Panc1 (cell line): ENCODE data around the gene EPYC. TPM values are rescaled to one million over a fixed set of nuclear protein-coding genes. Genes with fewer than 3 reads are reported as not detected.

Source experiments
- ATAC-seq: fragments of 200-7000 bp; cut with Tn5 transposase; 2 replicates; pipeline ENCODE4 v1.9.1; 2020; ENCODE audit warnings: mild to moderate bottlenecking, moderate library complexity
- BruUV-seq: library from RNA; stranded (reverse); fragments of 400-500 nt; replicated peaks from 2 replicates; lab custom pipeline; 2021; lab: Mats Ljungman, UMichigan
- CTCF ChIA-PET: fragments of 300-600 bp; sonication (Branson Sonifier 250); formaldehyde crosslinking; loops from one replicate; lab custom pipeline; 2022; ENCODE audit warnings: antibody characterized with exemption; lab: Charles Lee
- POLR2A ChIA-PET: fragments of 300-600 bp; sonication (Branson Sonifier 250); formaldehyde crosslinking; loops from one replicate; lab custom pipeline; 2022; ENCODE audit warnings: antibody characterized with exemption; lab: Charles Lee
- DNase-seq: peaks from one replicate; pipeline ENCODE4 v3.0.0-alpha.2; 2010; ENCODE audit warnings: low read depth, low spot score
- H3K27ac ChIP-seq: 2 replicates; pipeline ENCODE4 v1.5.1; 2011; ENCODE audit warnings: mild to moderate bottlenecking, low read length, inconsistent platforms
- H3K27me3 ChIP-seq: fragments of 200-500 bp; sonication (Bioruptor generic); 2 replicates; pipeline ENCODE4 v1.6.0; 2014; ENCODE audit warnings: low read length, inconsistent platforms; ENCODE audit not compliant: control insufficient read depth, insufficient read depth
- H3K36me3 ChIP-seq: fragments of 200-500 bp; sonication (Bioruptor generic); 2 replicates; pipeline ENCODE4 v1.5.1; 2014; ENCODE audit warnings: inconsistent platforms, mild to moderate bottlenecking, low read length, moderate library complexity; ENCODE audit not compliant: control insufficient read depth, insufficient read depth
- H3K4me1 ChIP-seq: 2 replicates; pipeline ENCODE4 v1.5.1; 2011; ENCODE audit warnings: inconsistent platforms, mild to moderate bottlenecking, low read length, moderate library complexity; ENCODE audit not compliant: control insufficient read depth, insufficient read depth
- H3K4me3 ChIP-seq, 2 experiments: 2 replicates each; pipeline ENCODE4 v1.5.1; 2011 to 2012; ENCODE audit warnings: low read depth in 2 of 2, low read length in 2 of 2, mild to moderate bottlenecking in 2 of 2, inconsistent platforms in 1 of 2, moderate library complexity in 1 of 2
- H3K9me3 ChIP-seq: fragments of 200-500 bp; sonication (Bioruptor generic); 2 replicates; pipeline ENCODE4 v1.5.1; 2014; ENCODE audit warnings: low read depth, mild to moderate bottlenecking, inconsistent platforms, low read length, moderate library complexity; ENCODE audit not compliant: control insufficient read depth, insufficient read depth
- POLR2AphosphoS5 ChIP-seq: IDR thresholded peaks from 2 replicates; pipeline ENCODE4 v1.6.1; 2012; ENCODE audit warnings: mild to moderate bottlenecking, low read depth, low read length, moderate library complexity
- SIN3A ChIP-seq: IDR thresholded peaks from 2 replicates; pipeline ENCODE4 v1.6.1; 2012; ENCODE audit warnings: low read depth, mild to moderate bottlenecking, low read length, moderate library complexity, borderline replicate concordance; ENCODE audit not compliant: insufficient read depth
- TCF7L2 ChIP-seq: IDR thresholded peaks from 2 replicates; pipeline ENCODE4 v1.6.1; 2011; ENCODE audit warnings: mild to moderate bottlenecking, low read depth, low read length, inconsistent platforms
- in situ Hi-C: cut with HindIII; loops from 2 replicates; pipeline ENCODE4 v1.10.0; 2016; ENCODE audit warnings: low sequenced_read_pairs, low pct_unique_long_range_greater_than_20kb
- intact Hi-C: fragments of 100-400 bp; cut with micrococcal nuclease; formaldehyde crosslinking; loops from one replicate; pipeline ENCODE4 v1.10.0; 2022; ENCODE audit not compliant: unreplicated experiment
- total RNA-seq: library from RNA; stranded (reverse); gene quantifications from one replicate; pipeline ENCODE4 v1.2.1, GENCODE V29; 2021; ENCODE audit not compliant: unreplicated experiment
- TF ChIP-seq, protein P1 (sequence below): fragments of 450-650 bp; IDR thresholded peaks from 2 replicates; pipeline ENCODE4 v1.5.1; 2017; ENCODE audit warnings: mild to moderate bottlenecking
- TF ChIP-seq, protein P2 (sequence below), 2 experiments: IDR thresholded peaks; 2 replicates each; pipeline ENCODE4 v1.6.1; 2011 to 2012; ENCODE audit warnings: low read depth in 2 of 2, control low read depth in 1 of 2, low read length in 1 of 2, mild to moderate bottlenecking in 1 of 2, moderate library complexity in 1 of 2; ENCODE audit not compliant: insufficient read depth in 1 of 2

EPYC gene
- total RNA-seq, 1 experiment from 2014 or later = not detected

DNA sequence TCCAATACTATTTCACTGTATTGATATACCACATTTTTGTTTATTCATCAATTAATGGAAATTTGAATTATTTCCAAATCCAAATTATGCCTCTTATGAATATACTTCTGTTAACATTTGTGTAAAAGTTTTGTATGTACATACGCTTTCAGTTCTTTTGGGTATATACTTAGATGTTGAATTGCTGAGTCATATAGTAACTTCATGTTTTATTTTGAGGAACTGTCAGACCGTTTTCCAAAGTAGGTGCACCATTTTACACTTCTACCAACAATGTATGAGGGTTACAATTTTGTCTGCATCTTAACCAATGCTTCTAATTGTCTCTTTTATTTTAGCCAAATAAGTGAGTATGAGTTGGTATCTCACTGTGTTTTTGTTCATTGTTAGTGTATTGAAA is 39.6 kb downstream of the EPYC start:
- ChIA-PET POLR2A (no interaction called here), CTCF (interaction anchor here (0.5 kb wide), 1 partner anchor 1026 kb away, joined by 4 read pairs; no protein-coding TSS in a partner anchor)
- in situ Hi-C loops (no loop called here), intact Hi-C loops (no loop called here)
- DNase-seq = no peak
- no TSS peak for BruUV-seq
- H3K4me3 ChIP-seq = no peak overlapping the region
- no peaks in the 10 kb centered on the region for H3K9me3 ChIP-seq
- TF ChIP-seq SIN3A (no peak), POLR2AphosphoS5 (no peak), TCF7L2 (no peak)
- TF ChIP-seq, protein P1, sequence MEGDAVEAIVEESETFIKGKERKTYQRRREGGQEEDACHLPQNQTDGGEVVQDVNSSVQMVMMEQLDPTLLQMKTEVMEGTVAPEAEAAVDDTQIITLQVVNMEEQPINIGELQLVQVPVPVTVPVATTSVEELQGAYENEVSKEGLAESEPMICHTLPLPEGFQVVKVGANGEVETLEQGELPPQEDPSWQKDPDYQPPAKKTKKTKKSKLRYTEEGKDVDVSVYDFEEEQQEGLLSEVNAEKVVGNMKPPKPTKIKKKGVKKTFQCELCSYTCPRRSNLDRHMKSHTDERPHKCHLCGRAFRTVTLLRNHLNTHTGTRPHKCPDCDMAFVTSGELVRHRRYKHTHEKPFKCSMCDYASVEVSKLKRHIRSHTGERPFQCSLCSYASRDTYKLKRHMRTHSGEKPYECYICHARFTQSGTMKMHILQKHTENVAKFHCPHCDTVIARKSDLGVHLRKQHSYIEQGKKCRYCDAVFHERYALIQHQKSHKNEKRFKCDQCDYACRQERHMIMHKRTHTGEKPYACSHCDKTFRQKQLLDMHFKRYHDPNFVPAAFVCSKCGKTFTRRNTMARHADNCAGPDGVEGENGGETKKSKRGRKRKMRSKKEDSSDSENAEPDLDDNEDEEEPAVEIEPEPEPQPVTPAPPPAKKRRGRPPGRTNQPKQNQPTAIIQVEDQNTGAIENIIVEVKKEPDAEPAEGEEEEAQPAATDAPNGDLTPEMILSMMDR = no peak
- TF ChIP-seq, protein P2, sequence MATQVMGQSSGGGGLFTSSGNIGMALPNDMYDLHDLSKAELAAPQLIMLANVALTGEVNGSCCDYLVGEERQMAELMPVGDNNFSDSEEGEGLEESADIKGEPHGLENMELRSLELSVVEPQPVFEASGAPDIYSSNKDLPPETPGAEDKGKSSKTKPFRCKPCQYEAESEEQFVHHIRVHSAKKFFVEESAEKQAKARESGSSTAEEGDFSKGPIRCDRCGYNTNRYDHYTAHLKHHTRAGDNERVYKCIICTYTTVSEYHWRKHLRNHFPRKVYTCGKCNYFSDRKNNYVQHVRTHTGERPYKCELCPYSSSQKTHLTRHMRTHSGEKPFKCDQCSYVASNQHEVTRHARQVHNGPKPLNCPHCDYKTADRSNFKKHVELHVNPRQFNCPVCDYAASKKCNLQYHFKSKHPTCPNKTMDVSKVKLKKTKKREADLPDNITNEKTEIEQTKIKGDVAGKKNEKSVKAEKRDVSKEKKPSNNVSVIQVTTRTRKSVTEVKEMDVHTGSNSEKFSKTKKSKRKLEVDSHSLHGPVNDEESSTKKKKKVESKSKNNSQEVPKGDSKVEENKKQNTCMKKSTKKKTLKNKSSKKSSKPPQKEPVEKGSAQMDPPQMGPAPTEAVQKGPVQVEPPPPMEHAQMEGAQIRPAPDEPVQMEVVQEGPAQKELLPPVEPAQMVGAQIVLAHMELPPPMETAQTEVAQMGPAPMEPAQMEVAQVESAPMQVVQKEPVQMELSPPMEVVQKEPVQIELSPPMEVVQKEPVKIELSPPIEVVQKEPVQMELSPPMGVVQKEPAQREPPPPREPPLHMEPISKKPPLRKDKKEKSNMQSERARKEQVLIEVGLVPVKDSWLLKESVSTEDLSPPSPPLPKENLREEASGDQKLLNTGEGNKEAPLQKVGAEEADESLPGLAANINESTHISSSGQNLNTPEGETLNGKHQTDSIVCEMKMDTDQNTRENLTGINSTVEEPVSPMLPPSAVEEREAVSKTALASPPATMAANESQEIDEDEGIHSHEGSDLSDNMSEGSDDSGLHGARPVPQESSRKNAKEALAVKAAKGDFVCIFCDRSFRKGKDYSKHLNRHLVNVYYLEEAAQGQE (IDR thresholded peaks at IDR 0.05; ENCODE audit: insufficient read depth in 1 of 2, low read depth in 2 of 2, low read length in 1 of 2) = no peak
- no peaks in the 10 kb centered on the region for H3K4me1 ChIP-seq
- ATAC-seq = no peak
- no peaks in the 10 kb centered on the region for H3K27me3 ChIP-seq
- H3K36me3 ChIP-seq = no peaks in the 10 kb centered on the region
- H3K27ac ChIP-seq = no peak overlapping the region

DNA sequence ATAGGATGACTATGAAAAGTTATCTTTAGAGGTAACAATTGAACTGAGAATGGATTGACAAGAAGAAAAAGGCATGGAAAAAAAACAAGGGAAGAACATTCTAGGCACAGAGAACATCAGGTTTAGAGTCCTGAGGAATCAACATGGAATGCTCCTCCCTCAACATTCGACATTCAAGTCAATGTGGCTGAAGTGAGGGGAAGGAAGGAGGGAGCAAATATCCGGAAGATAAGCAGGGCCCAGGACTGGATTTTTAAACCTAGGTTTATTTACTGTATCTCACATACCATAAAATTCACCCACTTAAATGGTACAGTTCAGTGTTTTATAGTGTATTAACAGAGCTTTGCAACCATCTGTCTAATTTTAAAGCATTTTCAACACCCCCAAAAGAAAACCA is 40.2 kb downstream of the EPYC start:
- ChIA-PET POLR2A (no interaction called here), CTCF (interaction anchor here (0.5 kb wide), 1 partner anchor 1027 kb away, joined by 4 read pairs; no protein-coding TSS in a partner anchor)
- no peaks in the 10 kb centered on the region for H3K4me1 ChIP-seq
- in situ Hi-C loops (no loop called here), intact Hi-C loops (no loop called here)
- no peak overlapping the region for H3K4me3 ChIP-seq
- BruUV-seq = no TSS peak
- H3K36me3 ChIP-seq = no peaks in the 10 kb centered on the region
- DNase-seq = no peak
- ATAC-seq = no peak
- TF ChIP-seq POLR2AphosphoS5 (no peak), TCF7L2 (no peak), SIN3A (no peak)
- TF ChIP-seq, protein P1 = no peak
- TF ChIP-seq, protein P2 (IDR thresholded peaks at IDR 0.05; ENCODE audit: insufficient read depth in 1 of 2, low read depth in 2 of 2, low read length in 1 of 2) = no peak
- H3K9me3 ChIP-seq = no peaks in the 10 kb centered on the region
- H3K27ac ChIP-seq = no peak overlapping the region
- no peaks in the 10 kb centered on the region for H3K27me3 ChIP-seq
